K562 (cell line): ENCODE data around the gene PHETA2. TPM values are rescaled to one million over a fixed set of nuclear protein-coding genes. Genes with fewer than 3 reads are reported as not detected.
A peak's percentile ranks its signal among the peaks of the same experiment; 100 is the strongest.

Experiments
- ETV6 ChIP-seq, 3 experiments: fragments of 150-350 bp in 1 of 3; sonication (generic) in 1 of 3; formaldehyde crosslinking in 1 of 3; IDR thresholded peaks; 2 replicates each; pipeline versions ENCODE4 v1.6.1 to v1.8.0; 2014 to 2022; ENCODE audit warnings: borderline replicate concordance in 2 of 3, low read depth in 2 of 3, antibody characterized with exemption in 1 of 3, low read length in 1 of 3, mild to moderate bottlenecking in 1 of 3, missing genetic modification reagents in 1 of 3
- NEUROD1 ChIP-seq: fragments of 150-350 bp; IDR thresholded peaks from 2 replicates; pipeline ENCODE4 v1.6.1; 2014; ENCODE audit warnings: borderline replicate concordance, low read length, low read depth; ENCODE audit not compliant: partially characterized antibody
- SAP30 ChIP-seq: fragments of 200-600 bp; sonication (generic); IDR thresholded peaks from 2 replicates; pipeline ENCODE4 v1.6.1; 2012; ENCODE audit warnings: borderline replicate concordance, low read depth, mild to moderate bottlenecking, moderate library complexity, low read length, control low read depth, inconsistent platforms; ENCODE audit not compliant: insufficient read depth, poor library complexity, severe bottlenecking
- STAG1 ChIP-seq: sonication (generic); formaldehyde crosslinking; IDR thresholded peaks from 2 replicates; pipeline ENCODE4 v1.5.0; 2020; ENCODE audit warnings: missing genetic modification reagents, borderline replicate concordance
- TCF7L2 ChIP-seq: fragments of 150-350 bp; IDR thresholded peaks from 2 replicates; pipeline ENCODE4 v1.6.1; 2016; ENCODE audit warnings: low read depth, mild to moderate bottlenecking, low read length, moderate library complexity
- ZNF436 ChIP-seq: fragments of 250-450, 450-650 bp; sonication (Bioruptor Pico); formaldehyde crosslinking; IDR thresholded peaks from 2 replicates; pipeline ENCODE4 v1.7.0; 2020; ENCODE audit warnings: mild to moderate bottlenecking
- polyA plus RNA-seq, 8 experiments: library from polyadenylated mRNA; depleted of rRNA in 4 of 8; stranded (reverse) in 5 of 8; unstranded in 3 of 8; fragments of >200 nt; fragmentation: Nextera tagmentation in 2 of 8; fragmentation: Illumina TruSeq in 1 of 8; extraction: Ambion mirVana in 2 of 8; extraction: Trizol in 1 of 8; gene quantifications; 2 replicates each; pipeline versions ENCODE4 v1.2.1 to v1.2.3, GENCODE V29; 2011 to 2014; ENCODE audit warnings: inconsistent platforms in 1 of 8, missing spikeins in 1 of 8
- total RNA-seq, 7 experiments: library from RNA; depleted of rRNA in 6 of 7; stranded (reverse); fragments of >200 nt in 6 of 7; fragmentation: Illumina TruSeq in 2 of 7; extraction: Trizol in 2 of 7; gene quantifications; 2 replicates each; pipeline versions ENCODE4 v1.2.1 to v1.2.3, GENCODE V29; 2011 to 2021; ENCODE audit warnings: low replicate concordance in 1 of 7
- TF ChIP-seq, protein P1 (sequence below): fragments of 450-650 bp; IDR thresholded peaks from 2 replicates; pipeline ENCODE4 v1.6.1; 2016; ENCODE audit warnings: mild to moderate bottlenecking, moderate library complexity
- TF ChIP-seq, protein P2 (sequence below): fragments of 450-650 bp; IDR thresholded peaks from 2 replicates; pipeline ENCODE4 v1.6.1; 2016; ENCODE audit warnings: borderline replicate concordance

The PHETA2 gene
- total and polyA plus RNA-seq, 9 of the 15 experiments (the other 6 are each of a cell fraction or from before 2014, with no cell fraction given) = 0.07 to 0.22 (median 0.08) TPM; not detected in 5

DNA sequence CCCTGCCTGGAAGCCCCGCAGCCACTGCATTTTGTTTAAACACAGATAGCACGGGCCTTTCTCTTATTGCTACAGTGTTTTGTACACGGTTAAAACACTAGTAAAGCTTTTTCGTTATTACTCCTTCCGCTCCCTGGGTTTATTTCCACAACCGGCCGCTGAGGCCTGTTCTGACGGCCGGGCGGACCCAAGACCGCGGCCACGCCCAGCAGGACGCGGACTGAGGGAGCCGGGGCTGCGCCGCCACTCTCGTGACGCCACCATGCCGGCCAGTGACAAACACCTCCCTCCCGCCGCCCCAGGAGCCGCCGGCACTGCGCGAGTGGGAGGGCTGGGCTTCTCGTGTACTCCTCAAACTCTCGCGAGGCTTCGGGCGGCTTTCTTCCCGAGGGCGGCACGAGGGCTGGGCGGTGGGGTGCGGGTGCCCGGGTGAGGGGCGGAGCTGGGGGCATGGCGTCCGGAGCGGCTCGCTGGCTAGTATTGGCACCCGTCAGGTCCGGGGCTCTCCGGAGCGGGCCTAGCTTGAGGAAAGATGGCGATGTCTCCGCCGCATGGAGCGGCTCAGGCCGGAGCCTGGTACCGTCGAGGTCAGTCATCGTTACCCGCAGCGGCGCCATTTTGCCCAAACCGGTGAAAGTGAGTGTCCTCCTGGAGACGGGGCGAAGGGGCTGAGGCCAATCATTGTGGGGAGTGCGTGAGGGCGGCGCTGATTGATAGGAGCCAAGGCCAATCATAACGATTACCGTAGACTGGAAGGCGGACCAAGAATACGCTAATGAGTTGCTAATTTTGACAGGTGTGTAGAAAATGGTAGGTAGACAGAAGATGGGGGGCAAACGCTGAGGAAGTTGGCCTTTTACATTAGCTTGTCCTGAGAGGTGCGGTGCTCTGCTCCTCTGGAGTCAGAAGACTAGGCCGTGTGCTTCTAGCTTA lies 5.5 kb downstream of the PHETA2 start, which contains the start of gene SMDT1 (continued):
- TF ChIP-seq ETV6 (IDR thresholded peaks at IDR 0.05; ENCODE audit: borderline replicate concordance in 1 of 2, low read depth in 2 of 2, low read length in 1 of 2) (no peak), ETV6 (CRISPR knock-in tag; IDR thresholded peaks at IDR 0.05; ENCODE audit: borderline replicate concordance) (no peak), SAP30 (no peak), TCF7L2 (no peak), ZNF436 (CRISPR knock-in tag) (no peak), STAG1 (CRISPR knock-in tag) (no peak), NEUROD1 (peak; percentile 57)
- TF ChIP-seq, protein P1, sequence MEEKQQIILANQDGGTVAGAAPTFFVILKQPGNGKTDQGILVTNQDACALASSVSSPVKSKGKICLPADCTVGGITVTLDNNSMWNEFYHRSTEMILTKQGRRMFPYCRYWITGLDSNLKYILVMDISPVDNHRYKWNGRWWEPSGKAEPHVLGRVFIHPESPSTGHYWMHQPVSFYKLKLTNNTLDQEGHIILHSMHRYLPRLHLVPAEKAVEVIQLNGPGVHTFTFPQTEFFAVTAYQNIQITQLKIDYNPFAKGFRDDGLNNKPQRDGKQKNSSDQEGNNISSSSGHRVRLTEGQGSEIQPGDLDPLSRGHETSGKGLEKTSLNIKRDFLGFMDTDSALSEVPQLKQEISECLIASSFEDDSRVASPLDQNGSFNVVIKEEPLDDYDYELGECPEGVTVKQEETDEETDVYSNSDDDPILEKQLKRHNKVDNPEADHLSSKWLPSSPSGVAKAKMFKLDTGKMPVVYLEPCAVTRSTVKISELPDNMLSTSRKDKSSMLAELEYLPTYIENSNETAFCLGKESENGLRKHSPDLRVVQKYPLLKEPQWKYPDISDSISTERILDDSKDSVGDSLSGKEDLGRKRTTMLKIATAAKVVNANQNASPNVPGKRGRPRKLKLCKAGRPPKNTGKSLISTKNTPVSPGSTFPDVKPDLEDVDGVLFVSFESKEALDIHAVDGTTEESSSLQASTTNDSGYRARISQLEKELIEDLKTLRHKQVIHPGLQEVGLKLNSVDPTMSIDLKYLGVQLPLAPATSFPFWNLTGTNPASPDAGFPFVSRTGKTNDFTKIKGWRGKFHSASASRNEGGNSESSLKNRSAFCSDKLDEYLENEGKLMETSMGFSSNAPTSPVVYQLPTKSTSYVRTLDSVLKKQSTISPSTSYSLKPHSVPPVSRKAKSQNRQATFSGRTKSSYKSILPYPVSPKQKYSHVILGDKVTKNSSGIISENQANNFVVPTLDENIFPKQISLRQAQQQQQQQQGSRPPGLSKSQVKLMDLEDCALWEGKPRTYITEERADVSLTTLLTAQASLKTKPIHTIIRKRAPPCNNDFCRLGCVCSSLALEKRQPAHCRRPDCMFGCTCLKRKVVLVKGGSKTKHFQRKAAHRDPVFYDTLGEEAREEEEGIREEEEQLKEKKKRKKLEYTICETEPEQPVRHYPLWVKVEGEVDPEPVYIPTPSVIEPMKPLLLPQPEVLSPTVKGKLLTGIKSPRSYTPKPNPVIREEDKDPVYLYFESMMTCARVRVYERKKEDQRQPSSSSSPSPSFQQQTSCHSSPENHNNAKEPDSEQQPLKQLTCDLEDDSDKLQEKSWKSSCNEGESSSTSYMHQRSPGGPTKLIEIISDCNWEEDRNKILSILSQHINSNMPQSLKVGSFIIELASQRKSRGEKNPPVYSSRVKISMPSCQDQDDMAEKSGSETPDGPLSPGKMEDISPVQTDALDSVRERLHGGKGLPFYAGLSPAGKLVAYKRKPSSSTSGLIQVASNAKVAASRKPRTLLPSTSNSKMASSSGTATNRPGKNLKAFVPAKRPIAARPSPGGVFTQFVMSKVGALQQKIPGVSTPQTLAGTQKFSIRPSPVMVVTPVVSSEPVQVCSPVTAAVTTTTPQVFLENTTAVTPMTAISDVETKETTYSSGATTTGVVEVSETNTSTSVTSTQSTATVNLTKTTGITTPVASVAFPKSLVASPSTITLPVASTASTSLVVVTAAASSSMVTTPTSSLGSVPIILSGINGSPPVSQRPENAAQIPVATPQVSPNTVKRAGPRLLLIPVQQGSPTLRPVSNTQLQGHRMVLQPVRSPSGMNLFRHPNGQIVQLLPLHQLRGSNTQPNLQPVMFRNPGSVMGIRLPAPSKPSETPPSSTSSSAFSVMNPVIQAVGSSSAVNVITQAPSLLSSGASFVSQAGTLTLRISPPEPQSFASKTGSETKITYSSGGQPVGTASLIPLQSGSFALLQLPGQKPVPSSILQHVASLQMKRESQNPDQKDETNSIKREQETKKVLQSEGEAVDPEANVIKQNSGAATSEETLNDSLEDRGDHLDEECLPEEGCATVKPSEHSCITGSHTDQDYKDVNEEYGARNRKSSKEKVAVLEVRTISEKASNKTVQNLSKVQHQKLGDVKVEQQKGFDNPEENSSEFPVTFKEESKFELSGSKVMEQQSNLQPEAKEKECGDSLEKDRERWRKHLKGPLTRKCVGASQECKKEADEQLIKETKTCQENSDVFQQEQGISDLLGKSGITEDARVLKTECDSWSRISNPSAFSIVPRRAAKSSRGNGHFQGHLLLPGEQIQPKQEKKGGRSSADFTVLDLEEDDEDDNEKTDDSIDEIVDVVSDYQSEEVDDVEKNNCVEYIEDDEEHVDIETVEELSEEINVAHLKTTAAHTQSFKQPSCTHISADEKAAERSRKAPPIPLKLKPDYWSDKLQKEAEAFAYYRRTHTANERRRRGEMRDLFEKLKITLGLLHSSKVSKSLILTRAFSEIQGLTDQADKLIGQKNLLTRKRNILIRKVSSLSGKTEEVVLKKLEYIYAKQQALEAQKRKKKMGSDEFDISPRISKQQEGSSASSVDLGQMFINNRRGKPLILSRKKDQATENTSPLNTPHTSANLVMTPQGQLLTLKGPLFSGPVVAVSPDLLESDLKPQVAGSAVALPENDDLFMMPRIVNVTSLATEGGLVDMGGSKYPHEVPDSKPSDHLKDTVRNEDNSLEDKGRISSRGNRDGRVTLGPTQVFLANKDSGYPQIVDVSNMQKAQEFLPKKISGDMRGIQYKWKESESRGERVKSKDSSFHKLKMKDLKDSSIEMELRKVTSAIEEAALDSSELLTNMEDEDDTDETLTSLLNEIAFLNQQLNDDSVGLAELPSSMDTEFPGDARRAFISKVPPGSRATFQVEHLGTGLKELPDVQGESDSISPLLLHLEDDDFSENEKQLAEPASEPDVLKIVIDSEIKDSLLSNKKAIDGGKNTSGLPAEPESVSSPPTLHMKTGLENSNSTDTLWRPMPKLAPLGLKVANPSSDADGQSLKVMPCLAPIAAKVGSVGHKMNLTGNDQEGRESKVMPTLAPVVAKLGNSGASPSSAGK = peak; percentile 98
- TF ChIP-seq, protein P2, sequence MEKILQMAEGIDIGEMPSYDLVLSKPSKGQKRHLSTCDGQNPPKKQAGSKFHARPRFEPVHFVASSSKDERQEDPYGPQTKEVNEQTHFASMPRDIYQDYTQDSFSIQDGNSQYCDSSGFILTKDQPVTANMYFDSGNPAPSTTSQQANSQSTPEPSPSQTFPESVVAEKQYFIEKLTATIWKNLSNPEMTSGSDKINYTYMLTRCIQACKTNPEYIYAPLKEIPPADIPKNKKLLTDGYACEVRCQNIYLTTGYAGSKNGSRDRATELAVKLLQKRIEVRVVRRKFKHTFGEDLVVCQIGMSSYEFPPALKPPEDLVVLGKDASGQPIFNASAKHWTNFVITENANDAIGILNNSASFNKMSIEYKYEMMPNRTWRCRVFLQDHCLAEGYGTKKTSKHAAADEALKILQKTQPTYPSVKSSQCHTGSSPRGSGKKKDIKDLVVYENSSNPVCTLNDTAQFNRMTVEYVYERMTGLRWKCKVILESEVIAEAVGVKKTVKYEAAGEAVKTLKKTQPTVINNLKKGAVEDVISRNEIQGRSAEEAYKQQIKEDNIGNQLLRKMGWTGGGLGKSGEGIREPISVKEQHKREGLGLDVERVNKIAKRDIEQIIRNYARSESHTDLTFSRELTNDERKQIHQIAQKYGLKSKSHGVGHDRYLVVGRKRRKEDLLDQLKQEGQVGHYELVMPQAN = peak; percentile 68; the same call in 1 of the 2 replicates
